RPMI7951 (cell line): ENCODE data around the gene DCUN1D2. TPM values are rescaled to one million over a fixed set of nuclear protein-coding genes. Genes with fewer than 3 reads are reported as not detected.
A peak's percentile ranks its signal among the peaks of the same experiment; 100 is the strongest.
"Not testable (repeated sequence)": the region's sequence is repeated elsewhere in the genome, so short reads cannot be mapped to it uniquely, and the experiment has no call there.

Experiments used
- DNase-seq: peaks from one replicate; pipeline ENCODE4 v3.0.0-alpha.2; 2012; ENCODE audit warnings: low read depth
- total RNA-seq: library from RNA; depleted of rRNA; stranded (reverse); fragments of >200 nt; shearing (Covaris generic); gene quantifications from 2 replicates; pipeline ENCODE4 v1.2.3, GENCODE V29; 2014

The DCUN1D2 gene
- total RNA-seq, 1 experiment from 2014 or later = 3.6 TPM

DNA sequence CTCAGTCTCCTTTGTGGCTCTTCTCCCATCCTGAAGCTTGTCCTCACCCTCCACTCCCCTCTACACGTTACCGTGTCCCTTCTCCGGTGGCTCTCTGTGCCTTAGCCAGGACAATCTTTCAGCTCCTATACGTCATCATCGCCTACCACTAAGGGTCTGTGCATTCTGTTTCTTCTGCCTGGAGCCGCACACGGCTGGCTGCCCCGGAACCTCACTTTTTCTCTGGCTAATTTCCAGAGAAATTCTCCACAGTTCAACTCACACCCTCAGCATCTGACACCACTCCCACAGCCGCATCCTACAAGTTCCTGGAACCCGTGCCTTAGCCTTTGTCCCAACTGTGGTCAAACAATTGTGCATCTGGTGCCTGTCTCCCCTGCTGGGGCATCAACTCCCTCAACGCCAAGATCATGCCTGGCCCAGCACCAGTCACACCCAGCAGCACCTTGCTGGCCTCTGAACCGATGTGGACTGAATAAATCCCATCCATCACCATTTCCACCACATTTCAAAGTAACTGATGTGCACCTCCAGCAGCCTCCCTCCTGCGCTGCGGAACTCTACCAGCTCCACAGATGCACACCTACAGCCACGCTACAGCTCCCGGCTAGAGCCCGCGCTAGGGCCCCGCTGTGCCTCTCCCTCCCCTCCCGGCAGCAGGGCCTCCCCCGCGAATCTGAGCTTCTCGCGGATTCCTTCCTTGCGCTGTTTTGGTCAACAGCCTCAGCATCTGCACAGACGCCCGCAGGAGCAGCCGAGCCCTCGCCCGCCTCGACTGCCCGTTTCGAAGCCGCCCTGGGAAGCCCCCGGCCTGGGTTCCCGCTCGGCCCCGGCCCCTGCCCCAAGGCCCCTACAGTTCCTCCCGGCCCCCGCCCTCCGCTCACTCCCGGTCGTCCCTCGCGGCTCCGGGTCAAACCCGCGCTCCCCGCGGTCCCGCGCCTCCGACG is 689 bp downstream of the DCUN1D2 start:
- peak; percentile 37 for DNase-seq

- no peak for DNase-seq
Observed at GRCh38 chr13:113489171-113489548, 1.4 kb downstream of the DCUN1D2 start.

- no peak for DNase-seq
Observed at GRCh38 chr13:113488283-113488682, 2.2 kb downstream of the DCUN1D2 start.

- DNase-seq = no peak
Observed at GRCh38 chr13:113486698-113487097, 3.8 kb downstream of the DCUN1D2 start.

DNA sequence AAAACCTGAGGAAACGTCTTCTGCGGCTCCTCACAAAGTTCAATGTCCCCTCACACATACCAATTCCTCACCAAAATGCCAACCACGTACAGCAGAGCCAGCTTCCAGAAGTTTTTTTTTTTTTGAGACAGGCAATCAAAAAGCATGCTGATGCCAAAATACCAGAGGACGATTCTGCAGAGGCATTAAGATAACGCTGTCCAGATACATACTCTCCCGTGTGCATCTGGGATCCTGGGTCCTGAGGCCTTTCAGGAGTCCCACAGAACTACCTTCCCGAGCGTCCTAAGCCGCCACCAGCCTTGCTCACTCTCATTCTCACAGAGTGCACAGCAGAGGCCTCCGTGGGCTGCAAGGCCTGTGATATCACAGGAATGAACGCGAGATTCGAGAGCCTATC is 5.0 kb downstream of the DCUN1D2 start:
- no peak for DNase-seq

DNA sequence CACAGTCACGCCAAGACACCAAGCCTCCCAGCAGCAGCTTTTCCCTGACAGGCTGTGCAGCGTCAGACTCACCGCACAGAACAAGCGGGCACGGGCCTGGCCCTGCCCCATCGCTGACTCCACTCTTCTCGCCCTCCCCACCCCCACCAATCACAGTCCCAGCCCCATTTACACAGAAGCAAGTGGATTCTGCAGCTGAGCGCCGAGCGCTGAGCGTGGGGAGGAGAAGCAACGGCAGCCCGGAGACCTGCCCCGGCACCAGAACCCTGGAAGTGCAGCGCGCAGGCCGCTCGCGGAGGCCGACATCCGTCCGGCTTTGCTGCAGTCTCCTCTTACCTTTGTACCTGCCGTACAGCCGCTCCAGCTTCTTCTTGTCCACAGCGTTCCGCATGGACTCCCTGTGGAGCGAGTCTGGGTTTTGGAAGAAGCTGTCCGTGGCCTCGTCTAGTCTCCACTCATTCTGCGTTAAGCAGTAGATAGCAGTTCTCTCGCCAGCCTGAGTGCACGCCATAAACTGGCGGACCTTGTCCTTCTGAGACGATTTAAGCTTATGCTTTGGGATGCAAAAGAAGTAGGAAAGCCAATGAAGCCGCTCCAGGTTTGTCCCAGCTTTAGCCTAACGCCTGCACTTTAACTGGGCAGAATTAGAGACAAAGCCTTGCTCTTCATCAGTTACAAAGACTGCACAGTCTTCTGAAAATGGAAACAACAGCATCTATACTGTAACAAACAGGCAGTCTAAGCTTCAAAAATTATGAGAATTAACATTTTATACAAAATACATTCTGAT is 6.8 kb downstream of the DCUN1D2 start:
- no peak for DNase-seq

- no peak for DNase-seq
Observed at GRCh38 chr13:113483081-113483480, 7.4 kb downstream of the DCUN1D2 start.

GRCh38 chr13:113479179-113479578 is 11.3 kb downstream of the DCUN1D2 start:
- no peak for DNase-seq

GRCh38 chr13:113477724-113478123 is 12.8 kb downstream of the DCUN1D2 start:
- DNase-seq = no peak

GRCh38 chr13:113476811-113477210 is 13.7 kb downstream of the DCUN1D2 start:
- DNase-seq = no peak

GRCh38 chr13:113475911-113476310 is 14.6 kb downstream of the DCUN1D2 start:
- DNase-seq = no peak

GRCh38 chr13:113475280-113475679 is 15.2 kb downstream of the DCUN1D2 start:
- DNase-seq = no peak

DNA sequence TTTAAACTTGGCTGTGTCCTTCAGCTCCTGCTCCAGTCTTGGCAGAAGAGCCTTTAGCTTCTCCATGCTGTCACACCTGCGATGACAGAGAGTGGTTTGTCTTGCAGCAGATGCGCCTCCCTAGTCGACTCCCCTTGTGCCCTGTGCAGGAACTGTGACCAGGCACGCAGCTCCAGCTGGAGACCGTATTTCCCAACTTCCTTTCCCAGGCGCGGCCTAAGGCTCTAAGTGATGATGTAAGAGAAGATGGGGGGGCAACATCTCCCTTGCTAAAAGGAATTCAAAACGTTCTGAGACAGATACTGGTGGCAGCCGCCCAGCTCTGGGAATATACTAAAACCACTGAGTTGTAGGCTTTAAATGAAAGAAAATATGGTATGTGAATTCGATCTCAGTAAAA is 16.3 kb downstream of the DCUN1D2 start:
- no peak for DNase-seq

- DNase-seq = no peak
Observed at GRCh38 chr13:113472355-113473025, 18.0 kb downstream of the DCUN1D2 start.

DNA sequence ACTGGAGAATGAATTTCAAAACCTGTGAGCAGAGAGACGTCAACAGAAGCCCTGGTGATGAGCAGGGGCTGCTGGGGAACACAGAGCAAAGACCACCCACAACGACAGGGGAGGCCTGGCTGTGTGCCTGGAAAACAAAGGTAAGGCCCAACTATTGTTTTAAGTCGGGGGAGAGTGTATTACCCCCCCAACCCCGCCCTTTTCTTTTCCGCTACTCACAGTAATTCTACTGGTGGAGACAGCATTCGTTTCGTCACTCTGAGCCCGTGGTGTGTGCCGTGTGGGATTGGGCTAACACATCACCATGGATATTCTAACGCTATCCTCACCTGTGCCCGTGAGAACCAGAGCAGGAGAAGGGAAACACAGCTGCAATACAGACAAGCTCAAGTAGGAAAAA is 18.7 kb downstream of the DCUN1D2 start:
- DNase-seq = no peak

- DNase-seq = not testable (repeated sequence)
Observed at GRCh38 chr13:113470635-113471163, 19.8 kb downstream of the DCUN1D2 start.

- DNase-seq = no peak
Observed at GRCh38 chr13:113470073-113470472, 20.4 kb downstream of the DCUN1D2 start.

DNA sequence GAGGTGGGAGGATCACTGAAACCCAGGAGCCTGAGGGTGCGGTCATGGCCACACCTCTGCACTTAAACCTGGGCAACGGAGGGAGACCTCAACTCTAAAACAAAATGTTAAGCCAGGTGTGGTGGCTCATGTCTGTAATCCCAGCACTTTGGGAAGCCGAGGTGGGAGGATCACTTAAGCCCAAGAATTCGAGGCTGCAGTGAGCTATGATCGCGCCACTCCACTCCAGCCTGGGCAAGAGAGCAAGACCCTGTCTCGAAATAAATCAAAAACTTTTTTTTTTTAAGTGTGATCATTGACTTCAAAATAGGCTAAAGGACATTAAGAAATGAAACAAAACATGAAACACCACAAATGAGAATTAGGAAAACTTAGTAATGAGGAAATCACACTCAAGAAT is 20.9 kb downstream of the DCUN1D2 start:
- no peak for DNase-seq

- no peak for DNase-seq
Observed at GRCh38 chr13:113468472-113469201, 21.9 kb downstream of the DCUN1D2 start.

- no peak for DNase-seq
Observed at GRCh38 chr13:113468029-113468428, 22.5 kb downstream of the DCUN1D2 start.

DNA sequence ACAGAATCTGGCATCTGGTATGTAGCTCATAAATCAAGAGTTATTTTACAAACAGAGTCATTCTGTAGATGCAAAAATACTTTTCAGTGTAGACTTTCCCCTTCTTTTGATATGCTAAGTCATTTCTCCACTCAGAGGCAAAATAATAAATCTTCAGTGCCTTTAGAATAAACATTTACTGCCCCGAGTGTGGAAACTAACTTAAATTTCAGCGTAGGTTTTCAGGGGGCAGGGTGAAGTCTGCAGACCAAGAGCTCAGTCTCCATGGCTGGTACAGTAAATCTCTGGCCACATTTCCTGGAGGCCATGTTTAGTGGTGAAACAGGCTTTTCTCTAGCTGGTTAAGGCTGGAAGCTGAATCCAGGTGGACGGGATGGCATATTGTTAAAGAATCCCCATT is 24.1 kb downstream of the DCUN1D2 start:
- DNase-seq = no peak
